HL-60 (cell line): ENCODE measurements around the gene PLA1A.
"Not testable (repeated sequence)": the region's sequence is repeated elsewhere in the genome, so short reads cannot be mapped to it uniquely, and the experiment has no call there.

ENCODE experiments used
- DNase-seq, 2 experiments: peaks; one replicate each; pipeline ENCODE4 v3.0.0-alpha.2; 2010 to 2020; ENCODE audit warnings: low read depth in 1 of 2, low spot score in 1 of 2
- H3K27ac ChIP-seq: fragments of 250-450 bp; sonication (Bioruptor Pico); replicated peaks from 2 replicates; pipeline ENCODE4 v1.5.1; 2020; ENCODE audit warnings: mild to moderate bottlenecking, moderate library complexity
- H3K27me3 ChIP-seq: fragments of 250-450 bp; sonication (Bioruptor Pico); 2 replicates; pipeline ENCODE4 v1.5.1; 2021; ENCODE audit warnings: mild to moderate bottlenecking, moderate library complexity; ENCODE audit not compliant: insufficient read depth, poor library complexity, severe bottlenecking
- H3K4me3 ChIP-seq: replicated peaks from 2 replicates; pipeline ENCODE4 v1.5.1; 2011; ENCODE audit warnings: mild to moderate bottlenecking, control low read depth, low read length; ENCODE audit not compliant: insufficient read depth
- GABPA ChIP-seq: IDR thresholded peaks from 2 replicates; pipeline ENCODE4 v1.6.1; 2012; ENCODE audit warnings: low read depth
- POLR2AphosphoS5 ChIP-seq: IDR thresholded peaks from 2 replicates; pipeline ENCODE4 v1.6.1; 2012; ENCODE audit warnings: low read depth
- SPI1 ChIP-seq: IDR thresholded peaks from 2 replicates; pipeline ENCODE4 v1.6.1; 2012; ENCODE audit warnings: low read depth, mild to moderate bottlenecking, borderline replicate concordance
- TF ChIP-seq, protein P1 (sequence below): IDR thresholded peaks from 2 replicates; pipeline ENCODE4 v1.6.1; 2012; ENCODE audit warnings: low read depth; ENCODE audit not compliant: insufficient replicate concordance
- TF ChIP-seq, protein P2 (sequence below): IDR thresholded peaks from one replicate; pipeline ENCODE4 v1.5.1; 2011; ENCODE audit warnings: low read length, control low read depth, inconsistent platforms; ENCODE audit not compliant: insufficient read depth

Gene PLA1A

DNA sequence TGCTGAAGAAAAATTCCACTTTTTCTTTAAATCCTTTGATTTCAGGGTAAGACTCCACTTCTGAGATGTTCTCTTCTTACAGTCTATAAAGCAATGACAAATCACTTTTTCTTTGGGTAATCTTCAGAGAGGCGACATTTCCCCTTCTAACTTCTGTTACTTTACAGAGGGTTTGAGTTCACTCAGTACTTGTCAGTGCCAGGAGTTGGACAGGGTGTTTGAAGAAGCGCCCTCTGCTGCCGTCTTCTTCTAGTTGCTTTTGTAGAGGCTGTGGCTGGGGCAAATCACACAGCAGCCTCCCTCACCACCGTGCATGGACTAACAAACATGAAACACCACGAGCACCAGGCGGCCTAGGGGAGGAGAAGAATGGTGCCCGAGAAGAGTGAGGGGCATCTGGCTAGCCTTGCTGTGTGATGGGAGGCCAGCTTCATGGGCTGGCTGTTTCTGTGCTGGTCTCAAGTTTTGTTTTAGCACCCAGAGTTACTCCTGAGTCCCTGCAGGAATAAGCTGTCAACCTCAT is 38.2 kb upstream of the PLA1A start, which contains the start of gene CD80:
Gene CD80, minus strand, starts transcription at position 174 of the 523 bp plus-strand sequence. CDS start 1,886 bp downstream, outside the sequence.
- DNase-seq, result peak; percentile 12 to 82
- Histone ChIP-seq H3K4me3 (no peak within 1 kb of the TSS), H3K27ac (no peak within 1 kb of the TSS), H3K27me3 (no peaks in the 10 kb centered on the region)
- TF ChIP-seq, protein P1, sequence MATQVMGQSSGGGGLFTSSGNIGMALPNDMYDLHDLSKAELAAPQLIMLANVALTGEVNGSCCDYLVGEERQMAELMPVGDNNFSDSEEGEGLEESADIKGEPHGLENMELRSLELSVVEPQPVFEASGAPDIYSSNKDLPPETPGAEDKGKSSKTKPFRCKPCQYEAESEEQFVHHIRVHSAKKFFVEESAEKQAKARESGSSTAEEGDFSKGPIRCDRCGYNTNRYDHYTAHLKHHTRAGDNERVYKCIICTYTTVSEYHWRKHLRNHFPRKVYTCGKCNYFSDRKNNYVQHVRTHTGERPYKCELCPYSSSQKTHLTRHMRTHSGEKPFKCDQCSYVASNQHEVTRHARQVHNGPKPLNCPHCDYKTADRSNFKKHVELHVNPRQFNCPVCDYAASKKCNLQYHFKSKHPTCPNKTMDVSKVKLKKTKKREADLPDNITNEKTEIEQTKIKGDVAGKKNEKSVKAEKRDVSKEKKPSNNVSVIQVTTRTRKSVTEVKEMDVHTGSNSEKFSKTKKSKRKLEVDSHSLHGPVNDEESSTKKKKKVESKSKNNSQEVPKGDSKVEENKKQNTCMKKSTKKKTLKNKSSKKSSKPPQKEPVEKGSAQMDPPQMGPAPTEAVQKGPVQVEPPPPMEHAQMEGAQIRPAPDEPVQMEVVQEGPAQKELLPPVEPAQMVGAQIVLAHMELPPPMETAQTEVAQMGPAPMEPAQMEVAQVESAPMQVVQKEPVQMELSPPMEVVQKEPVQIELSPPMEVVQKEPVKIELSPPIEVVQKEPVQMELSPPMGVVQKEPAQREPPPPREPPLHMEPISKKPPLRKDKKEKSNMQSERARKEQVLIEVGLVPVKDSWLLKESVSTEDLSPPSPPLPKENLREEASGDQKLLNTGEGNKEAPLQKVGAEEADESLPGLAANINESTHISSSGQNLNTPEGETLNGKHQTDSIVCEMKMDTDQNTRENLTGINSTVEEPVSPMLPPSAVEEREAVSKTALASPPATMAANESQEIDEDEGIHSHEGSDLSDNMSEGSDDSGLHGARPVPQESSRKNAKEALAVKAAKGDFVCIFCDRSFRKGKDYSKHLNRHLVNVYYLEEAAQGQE, result no peak
- TF ChIP-seq, protein P2, sequence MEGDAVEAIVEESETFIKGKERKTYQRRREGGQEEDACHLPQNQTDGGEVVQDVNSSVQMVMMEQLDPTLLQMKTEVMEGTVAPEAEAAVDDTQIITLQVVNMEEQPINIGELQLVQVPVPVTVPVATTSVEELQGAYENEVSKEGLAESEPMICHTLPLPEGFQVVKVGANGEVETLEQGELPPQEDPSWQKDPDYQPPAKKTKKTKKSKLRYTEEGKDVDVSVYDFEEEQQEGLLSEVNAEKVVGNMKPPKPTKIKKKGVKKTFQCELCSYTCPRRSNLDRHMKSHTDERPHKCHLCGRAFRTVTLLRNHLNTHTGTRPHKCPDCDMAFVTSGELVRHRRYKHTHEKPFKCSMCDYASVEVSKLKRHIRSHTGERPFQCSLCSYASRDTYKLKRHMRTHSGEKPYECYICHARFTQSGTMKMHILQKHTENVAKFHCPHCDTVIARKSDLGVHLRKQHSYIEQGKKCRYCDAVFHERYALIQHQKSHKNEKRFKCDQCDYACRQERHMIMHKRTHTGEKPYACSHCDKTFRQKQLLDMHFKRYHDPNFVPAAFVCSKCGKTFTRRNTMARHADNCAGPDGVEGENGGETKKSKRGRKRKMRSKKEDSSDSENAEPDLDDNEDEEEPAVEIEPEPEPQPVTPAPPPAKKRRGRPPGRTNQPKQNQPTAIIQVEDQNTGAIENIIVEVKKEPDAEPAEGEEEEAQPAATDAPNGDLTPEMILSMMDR, result peak; percentile 26
- TF ChIP-seq SPI1 (no peak), POLR2AphosphoS5 (no peak)

DNA sequence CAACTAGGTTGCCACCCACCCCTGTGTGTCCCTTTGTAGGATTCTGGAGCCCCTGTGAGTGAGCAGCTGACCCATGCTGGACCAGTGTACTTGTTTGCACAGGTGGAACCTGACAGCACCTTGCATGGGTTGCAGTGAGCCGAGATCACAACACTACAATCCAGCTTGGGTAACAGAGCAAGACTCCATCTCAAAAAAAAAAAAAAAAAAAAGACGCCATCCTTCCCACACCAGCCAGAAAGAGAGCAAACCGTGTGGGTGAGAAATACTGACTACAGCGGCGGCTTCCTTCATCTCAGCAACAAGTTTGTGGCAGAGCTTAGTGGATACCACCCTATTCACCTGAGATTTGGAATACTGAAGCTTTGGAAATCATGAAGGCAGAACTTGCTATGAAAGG is 37.5 kb upstream of the PLA1A start:
- H3K27me3 ChIP-seq, result no peaks in the 10 kb centered on the region
- no peak overlapping the region for H3K4me3 ChIP-seq
- DNase-seq, result no peak
- H3K27ac ChIP-seq, result no peak overlapping the region
- TF ChIP-seq POLR2AphosphoS5, result no peak
- TF ChIP-seq, protein P1, result no peak
- no peak for TF ChIP-seq SPI1

DNA sequence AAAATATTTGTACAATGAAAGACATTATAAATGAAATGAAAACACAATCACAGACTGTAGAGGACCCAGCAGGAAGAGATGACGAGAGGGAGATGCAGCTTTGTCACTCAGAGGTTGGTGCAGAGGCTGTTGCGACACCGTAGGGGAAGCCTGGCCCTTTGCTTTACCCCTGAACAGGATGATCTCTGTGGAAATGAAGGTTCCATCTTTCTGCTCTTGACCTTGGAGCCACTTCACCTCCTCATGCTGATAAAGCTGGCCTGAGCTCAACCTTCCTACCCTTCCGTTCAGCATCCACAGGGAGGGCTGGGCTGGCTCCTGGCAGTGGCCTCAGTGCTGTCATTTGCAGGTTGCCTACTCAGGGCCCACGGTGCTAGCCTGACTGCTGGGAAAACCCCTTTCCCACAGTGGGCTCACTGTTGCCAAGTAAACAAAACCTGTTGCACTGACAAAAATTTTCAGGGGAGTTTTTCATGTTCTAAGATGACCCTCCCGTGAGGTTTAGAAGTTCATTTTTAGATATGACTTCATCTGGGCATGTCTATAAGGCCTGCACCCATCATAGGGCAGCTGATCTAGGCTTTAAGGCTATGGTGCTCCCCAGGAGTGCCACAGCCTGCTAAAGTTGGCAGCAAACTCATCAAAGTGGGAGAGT is 35.3 kb upstream of the PLA1A start:
- Histone ChIP-seq H3K27me3 (no peaks in the 10 kb centered on the region), H3K27ac (no peak overlapping the region), H3K4me3 (no peak overlapping the region)
- DNase-seq, result peak; percentile 56 to 71
- TF ChIP-seq, protein P2, result no peak
- TF ChIP-seq, protein P1, result no peak
- TF ChIP-seq GABPA, result no peak
- TF ChIP-seq SPI1, result no peak
- no peak for TF ChIP-seq POLR2AphosphoS5

DNA sequence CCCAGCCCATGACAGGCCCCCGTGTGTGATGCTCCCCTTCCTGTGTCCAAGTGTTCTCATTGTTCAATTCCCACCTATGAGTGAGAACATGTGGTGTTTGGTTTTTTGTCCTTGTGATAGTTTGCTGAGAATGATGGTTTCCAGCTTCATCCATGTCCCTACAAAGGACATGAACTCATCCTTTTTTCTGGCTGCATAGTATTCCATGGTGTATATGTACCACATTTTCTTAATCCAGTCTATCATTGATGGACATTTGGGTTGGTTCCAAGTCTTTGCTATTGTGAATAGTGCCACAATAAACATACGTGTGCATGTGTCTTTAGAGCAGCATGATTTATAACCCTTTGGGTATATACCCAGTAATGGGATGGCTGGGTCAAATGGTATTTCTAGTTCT is 34.4 kb upstream of the PLA1A start:
- DNase-seq, H3K27ac ChIP-seq, H3K27me3 ChIP-seq, H3K4me3 ChIP-seq: not testable (repeated sequence)
